Chondrocyte (in vitro differentiated cells): Measurements from ENCODE around the gene ASTN1. TPM values are rescaled to one million over a fixed set of nuclear protein-coding genes. Genes with fewer than 3 reads are reported as not detected.

Experiments
- DNase-seq: peaks from one replicate; pipeline ENCODE4 v3.0.0; 2021; ENCODE audit warnings: mixed read lengths, low spot score
- H3K27ac Mint-ChIP-seq: one replicate; pipeline ENCODE4 v1.8.0; 2021; ENCODE audit warnings: mild to moderate bottlenecking, moderate library complexity, mixed read lengths; ENCODE audit not compliant: unreplicated experiment
- H3K27me3 Mint-ChIP-seq: 2 replicates; pipeline ENCODE4 v1.8.0; 2021; ENCODE audit warnings: low read depth, mixed read lengths
- H3K36me3 Mint-ChIP-seq: 2 replicates; pipeline ENCODE4 v1.8.0; 2021; ENCODE audit warnings: low read depth, mixed read lengths
- H3K4me1 Mint-ChIP-seq: 2 replicates; pipeline ENCODE4 v1.8.0; 2021; ENCODE audit warnings: low read depth, mild to moderate bottlenecking, mixed read lengths
- H3K4me3 Mint-ChIP-seq: one replicate; pipeline ENCODE4 v1.8.0; 2021; ENCODE audit warnings: mild to moderate bottlenecking, moderate library complexity, mixed read lengths; ENCODE audit not compliant: unreplicated experiment
- H3K9me3 Mint-ChIP-seq: 2 replicates; pipeline ENCODE4 v1.8.0; 2021; ENCODE audit warnings: low read depth, mixed read lengths
- total RNA-seq: library from RNA; stranded (reverse); gene quantifications from 3 replicates; pipeline ENCODE4 v1.2.1, GENCODE V29; 2021
- TF ChIP-seq, protein P1 (sequence below): fragments of 200-600 bp; sonication (generic); IDR thresholded peaks from 2 replicates; pipeline ENCODE4 v1.5.0; 2021; ENCODE audit warnings: antibody characterized with exemption, mild to moderate bottlenecking, moderate library complexity

Gene ASTN1
- total RNA-seq, 1 donor from 2014 or later: not detected

DNA sequence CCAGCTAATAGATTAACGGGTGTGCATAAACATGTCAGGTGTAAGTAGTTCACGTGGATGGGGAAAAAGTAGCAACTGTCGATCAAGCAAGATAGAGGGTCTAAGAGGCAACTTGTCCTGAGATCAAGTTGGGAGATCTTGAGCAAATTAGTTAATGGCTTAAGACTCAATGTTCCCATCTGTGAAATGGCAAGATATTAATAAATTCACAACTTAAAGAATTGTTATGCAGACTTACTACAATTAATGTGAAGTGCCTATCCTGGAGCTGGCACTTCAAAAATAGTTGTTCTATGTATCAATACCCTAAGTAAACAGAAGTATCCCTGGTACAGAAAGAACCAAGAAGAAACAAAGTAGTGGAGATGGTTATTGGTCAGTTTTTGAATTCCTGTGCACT is 312.4 kb downstream of the ASTN1 start:
- Mint-ChIP-seq H3K27me3 (peaks cover 8% of the 10 kb centered on the region), H3K4me3 (no peak overlapping the region), H3K9me3 (no peaks in the 10 kb centered on the region), H3K36me3 (no peaks in the 10 kb centered on the region), H3K4me1 (no peaks in the 10 kb centered on the region), H3K27ac (no peak overlapping the region)
- DNase-seq: no peak
- TF ChIP-seq, protein P1, sequence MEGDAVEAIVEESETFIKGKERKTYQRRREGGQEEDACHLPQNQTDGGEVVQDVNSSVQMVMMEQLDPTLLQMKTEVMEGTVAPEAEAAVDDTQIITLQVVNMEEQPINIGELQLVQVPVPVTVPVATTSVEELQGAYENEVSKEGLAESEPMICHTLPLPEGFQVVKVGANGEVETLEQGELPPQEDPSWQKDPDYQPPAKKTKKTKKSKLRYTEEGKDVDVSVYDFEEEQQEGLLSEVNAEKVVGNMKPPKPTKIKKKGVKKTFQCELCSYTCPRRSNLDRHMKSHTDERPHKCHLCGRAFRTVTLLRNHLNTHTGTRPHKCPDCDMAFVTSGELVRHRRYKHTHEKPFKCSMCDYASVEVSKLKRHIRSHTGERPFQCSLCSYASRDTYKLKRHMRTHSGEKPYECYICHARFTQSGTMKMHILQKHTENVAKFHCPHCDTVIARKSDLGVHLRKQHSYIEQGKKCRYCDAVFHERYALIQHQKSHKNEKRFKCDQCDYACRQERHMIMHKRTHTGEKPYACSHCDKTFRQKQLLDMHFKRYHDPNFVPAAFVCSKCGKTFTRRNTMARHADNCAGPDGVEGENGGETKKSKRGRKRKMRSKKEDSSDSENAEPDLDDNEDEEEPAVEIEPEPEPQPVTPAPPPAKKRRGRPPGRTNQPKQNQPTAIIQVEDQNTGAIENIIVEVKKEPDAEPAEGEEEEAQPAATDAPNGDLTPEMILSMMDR: no peak

DNA sequence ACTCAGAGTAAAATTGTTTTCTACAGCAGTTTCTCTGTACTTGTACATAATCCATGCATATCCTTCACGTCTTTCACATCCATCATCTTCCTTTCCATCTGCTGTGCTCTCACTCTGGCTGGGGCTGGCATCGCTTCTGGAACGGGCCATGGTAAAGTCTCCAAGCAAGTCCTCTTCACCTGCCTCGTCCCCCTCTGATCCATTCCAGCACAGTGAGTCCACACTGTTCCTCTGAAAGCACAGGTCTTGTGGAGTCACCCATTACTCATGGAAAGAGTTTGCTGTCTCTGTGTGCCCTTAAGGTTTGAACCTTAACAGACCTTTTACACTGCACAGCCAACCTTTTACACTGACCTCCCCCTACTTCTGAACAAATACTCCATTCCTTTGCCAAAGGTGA is 313.6 kb downstream of the ASTN1 start:
- no peak overlapping the region for H3K27ac Mint-ChIP-seq
- H3K36me3 Mint-ChIP-seq: no peaks in the 10 kb centered on the region
- H3K9me3 Mint-ChIP-seq: no peaks in the 10 kb centered on the region
- no peak for DNase-seq
- H3K27me3 Mint-ChIP-seq: peaks cover 5% of the 10 kb centered on the region
- no peak overlapping the region for H3K4me3 Mint-ChIP-seq
- H3K4me1 Mint-ChIP-seq: no peaks in the 10 kb centered on the region
- TF ChIP-seq, protein P1: no peak

DNA sequence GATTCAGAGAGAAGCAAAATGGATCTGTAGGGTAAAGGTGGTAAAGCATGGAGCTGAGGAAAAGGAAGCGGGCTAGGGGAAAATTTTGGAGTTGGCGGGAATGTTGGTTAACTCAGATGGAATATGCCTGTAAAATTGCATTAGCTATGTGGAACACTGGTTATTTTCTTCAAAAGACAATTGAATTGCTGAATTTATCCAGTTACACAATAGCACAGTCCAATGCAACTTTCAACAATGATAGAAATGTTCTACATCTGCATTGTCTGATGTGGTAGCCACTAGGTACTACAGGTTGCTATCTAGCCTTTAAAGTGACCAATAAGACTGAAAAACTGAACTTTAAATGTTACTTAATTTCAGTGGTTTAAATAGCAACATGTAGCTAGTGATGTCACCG is 315.2 kb downstream of the ASTN1 start:
- TF ChIP-seq, protein P1: no peak
- Mint-ChIP-seq H3K27me3 (peaks cover 12% of the 10 kb centered on the region), H3K36me3 (no peaks in the 10 kb centered on the region), H3K27ac (no peak overlapping the region), H3K4me1 (no peaks in the 10 kb centered on the region), H3K4me3 (no peak overlapping the region), H3K9me3 (no peaks in the 10 kb centered on the region)
- no peak for DNase-seq

DNA sequence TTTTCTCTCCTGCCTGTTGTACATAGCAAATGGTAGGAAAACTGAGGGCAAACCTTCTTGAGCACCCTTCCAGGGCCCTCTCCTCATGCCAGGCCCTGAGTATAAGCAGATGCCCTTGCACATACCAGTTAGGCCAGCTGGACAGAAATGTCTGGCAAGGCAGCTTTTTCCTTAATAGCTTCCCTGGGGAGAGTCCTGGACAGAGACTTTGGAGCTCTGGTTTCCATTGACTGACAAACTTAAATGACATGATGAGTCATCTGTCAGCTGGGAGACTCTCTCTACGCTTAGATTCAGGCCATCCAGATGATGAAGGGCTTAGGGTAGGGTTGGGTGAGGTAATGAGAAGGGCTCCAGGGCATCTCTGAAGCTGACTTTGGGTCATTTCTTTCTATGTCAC is 317.5 kb downstream of the ASTN1 start:
- Mint-ChIP-seq H3K36me3 (no peaks in the 10 kb centered on the region), H3K9me3 (no peaks in the 10 kb centered on the region), H3K27me3 (peaks cover 14% of the 10 kb centered on the region), H3K27ac (no peak overlapping the region), H3K4me1 (peaks cover 4% of the 10 kb centered on the region), H3K4me3 (no peak overlapping the region)
- DNase-seq: no peak
- TF ChIP-seq, protein P1: no peak

DNA sequence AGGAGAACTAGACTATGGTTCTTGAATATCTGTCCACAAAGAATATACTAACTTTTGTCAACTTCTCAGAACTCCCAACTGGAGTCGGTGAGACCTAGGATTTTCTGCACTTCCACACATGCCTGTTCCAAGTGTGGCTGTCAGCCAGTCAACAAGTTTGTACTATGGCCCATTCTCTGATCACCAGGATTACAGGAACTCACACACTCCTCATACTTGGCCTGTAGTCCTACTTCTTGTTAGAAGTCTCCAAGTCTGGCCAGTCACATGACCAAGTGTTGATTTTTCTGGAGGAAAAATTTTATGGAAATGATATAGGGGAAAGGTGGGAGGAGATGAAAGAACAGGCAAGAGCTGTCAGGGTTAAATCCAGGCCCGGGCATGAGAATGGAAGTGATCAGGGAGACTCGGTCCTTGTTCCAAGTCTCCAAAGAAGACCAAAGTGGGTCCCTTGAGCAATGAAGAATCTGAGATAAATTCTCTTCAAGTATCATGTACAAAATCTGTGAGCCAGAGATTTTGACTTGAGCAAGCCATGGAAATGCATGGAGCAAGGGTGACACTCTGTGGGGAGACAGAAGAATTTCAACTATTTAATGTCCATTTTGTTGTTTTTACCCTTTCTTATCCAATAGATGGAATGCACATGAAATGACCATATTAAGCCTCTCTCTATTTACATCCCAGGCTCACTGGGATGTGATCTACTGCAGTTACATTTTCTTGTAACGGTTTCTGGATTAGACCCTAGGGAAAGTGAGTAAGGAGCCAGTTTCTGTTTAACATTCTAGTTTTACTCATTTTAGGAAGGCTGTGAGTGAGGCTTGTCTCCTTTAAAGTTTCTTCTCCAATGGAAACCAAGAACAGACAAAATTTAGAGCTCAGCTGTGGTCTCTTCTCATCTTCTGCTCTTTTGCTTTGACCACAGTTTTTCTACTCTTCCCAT is 320.9 kb downstream of the ASTN1 start:
- DNase-seq: no peak
- Mint-ChIP-seq H3K4me3 (no peak overlapping the region), H3K36me3 (no peaks in the 10 kb centered on the region), H3K9me3 (no peaks in the 10 kb centered on the region), H3K4me1 (peaks cover 4% of the 10 kb centered on the region), H3K27ac (no peak overlapping the region), H3K27me3 (peaks cover 23% of the 10 kb centered on the region)
- TF ChIP-seq, protein P1: peak; percentile 81
